Parathyroid adenoma (tissue), 2 donors: Measurements from ENCODE around the gene PPIL3.

Experiments used
- H2AFZ ChIP-seq: fragments of 300-600 bp; sonication (generic); one replicate; pipeline ENCODE4 v1.7.0; 2017; ENCODE audit warnings: antibody characterized with exemption, mild to moderate bottlenecking
- H3K27ac ChIP-seq: fragments of 300-600 bp; sonication (generic); one replicate; pipeline ENCODE4 v1.7.0; 2017
- H3K27me3 ChIP-seq: fragments of 300-600 bp; sonication (generic); one replicate; pipeline ENCODE4 v1.7.0; 2017; ENCODE audit warnings: low read length; ENCODE audit not compliant: control insufficient read depth, insufficient read depth
- H3K36me3 ChIP-seq: fragments of 300-600 bp; sonication (generic); one replicate; pipeline ENCODE4 v1.7.0; 2017; ENCODE audit warnings: low read length; ENCODE audit not compliant: control insufficient read depth, insufficient read depth
- H3K4me1 ChIP-seq: fragments of 300-600 bp; sonication (generic); one replicate; pipeline ENCODE4 v1.7.0; 2017; ENCODE audit warnings: control low read depth
- H3K4me2 ChIP-seq: fragments of 300-600 bp; sonication (generic); one replicate; pipeline ENCODE4 v1.7.0; 2017; ENCODE audit warnings: low read length
- H3K4me3 ChIP-seq: fragments of 300-600 bp; sonication (generic); one replicate; pipeline ENCODE4 v1.7.0; 2017; ENCODE audit warnings: low read depth, low read length
- H3K79me2 ChIP-seq: fragments of 300-600 bp; sonication (generic); one replicate; pipeline ENCODE4 v1.7.0; 2017; ENCODE audit warnings: control low read depth
- H3K9ac ChIP-seq: fragments of 300-600 bp; sonication (generic); one replicate; pipeline ENCODE4 v1.7.0; 2017; ENCODE audit warnings: mild to moderate bottlenecking
- H3K9me3 ChIP-seq: fragments of 300-600 bp; sonication (generic); one replicate; pipeline ENCODE4 v1.7.0; 2017; ENCODE audit warnings: low read length; ENCODE audit not compliant: control insufficient read depth
- CTCF ChIP-seq: fragments of 300-600 bp; sonication (generic); IDR thresholded peaks from one replicate; pipeline ENCODE4 v1.7.0; 2017; ENCODE audit warnings: antibody characterized with exemption, mild to moderate bottlenecking
- donor health status: primary hyperparathyroidism.

The PPIL3 gene

DNA sequence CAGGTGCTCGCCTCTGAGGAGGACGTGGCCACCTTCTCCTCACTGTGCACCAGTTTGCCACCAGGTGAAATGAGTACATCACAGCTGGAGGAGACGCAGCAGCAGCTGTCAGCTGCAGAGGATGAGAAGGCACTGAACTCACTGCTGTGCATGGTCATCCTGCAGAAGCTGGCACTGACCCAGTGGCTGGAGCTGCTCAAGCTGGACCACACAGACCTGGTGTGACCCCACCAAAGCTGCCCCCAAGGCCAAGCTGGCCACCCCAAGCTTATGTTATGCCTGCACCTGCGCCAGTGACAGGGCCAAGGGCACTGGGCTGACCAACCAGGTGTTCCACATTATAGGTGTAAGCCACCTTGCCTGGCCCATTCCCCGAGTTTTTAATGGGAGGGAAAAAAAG lies 43.7 kb downstream of the PPIL3 start:
- Histone ChIP-seq H2AFZ (no peak overlapping the region), H3K4me3 (no peak overlapping the region), H3K4me2 (no peak overlapping the region), H3K4me1 (no peaks in the 10 kb centered on the region), H3K27me3 (no peaks in the 10 kb centered on the region), H3K27ac (no peak overlapping the region), H3K36me3 (no peaks in the 10 kb centered on the region), H3K79me2 (no peaks in the 10 kb centered on the region), H3K9ac (no peak overlapping the region), H3K9me3 (no peaks in the 10 kb centered on the region)
- no peak for TF ChIP-seq CTCF

DNA sequence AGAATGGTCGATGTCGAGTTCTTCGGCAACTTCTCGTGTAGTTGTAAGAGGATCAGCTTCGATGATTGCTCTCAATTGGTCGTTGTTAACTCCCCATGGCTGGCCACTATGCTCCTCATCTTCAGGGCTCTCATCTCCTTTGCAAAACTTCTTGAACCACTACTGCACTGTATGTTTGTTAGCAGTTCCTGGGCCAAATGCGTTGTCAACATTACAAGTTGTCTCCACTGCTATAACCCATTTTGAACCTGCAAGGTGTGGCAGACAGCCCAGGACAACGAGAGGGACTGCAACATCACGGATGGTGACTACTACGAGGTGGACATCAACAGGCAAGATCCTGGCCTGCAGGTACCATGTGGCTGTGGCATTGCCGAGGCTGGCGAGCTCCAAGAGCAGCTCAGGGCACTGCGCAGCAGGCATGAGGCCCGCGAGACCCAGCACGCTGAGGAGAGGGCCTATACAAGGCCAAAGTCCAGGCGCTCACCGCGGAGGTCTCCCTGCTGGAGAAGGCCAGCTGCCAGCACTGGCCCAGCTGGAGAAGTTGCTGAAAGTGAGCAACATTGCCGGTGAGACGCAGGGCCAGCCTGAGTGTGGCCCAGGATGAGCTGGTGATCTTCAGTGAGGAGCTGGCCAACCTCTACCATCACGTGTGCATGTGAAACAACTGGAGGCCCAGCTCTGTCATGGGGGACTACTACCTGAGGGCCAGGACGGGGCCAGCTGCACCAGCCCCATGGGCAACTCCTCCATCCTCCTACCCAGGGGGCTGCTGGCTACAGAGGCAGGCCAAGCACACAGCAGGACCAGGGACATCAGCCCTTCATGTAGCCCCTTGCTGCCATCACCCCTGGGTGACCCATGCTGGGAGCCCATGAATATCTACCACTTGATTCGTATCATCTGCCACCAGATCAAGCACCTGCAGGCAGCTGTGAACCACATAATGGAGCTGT lies 44.6 kb downstream of the PPIL3 start:
- H3K4me2 ChIP-seq: no peak overlapping the region
- H3K4me1 ChIP-seq: no peaks in the 10 kb centered on the region
- no peak overlapping the region for H3K9ac ChIP-seq
- H2AFZ ChIP-seq: no peak overlapping the region
- no peak overlapping the region for H3K4me3 ChIP-seq
- H3K27me3 ChIP-seq: no peaks in the 10 kb centered on the region
- no peak overlapping the region for H3K27ac ChIP-seq
- no peaks in the 10 kb centered on the region for H3K79me2 ChIP-seq
- no peaks in the 10 kb centered on the region for H3K36me3 ChIP-seq
- TF ChIP-seq CTCF: no peak
- H3K9me3 ChIP-seq: no peaks in the 10 kb centered on the region

- Histone ChIP-seq H3K9ac (no peak overlapping the region), H3K9me3 (no peaks in the 10 kb centered on the region), H3K4me3 (no peak overlapping the region), H3K27ac (no peak overlapping the region), H3K27me3 (no peaks in the 10 kb centered on the region), H2AFZ (no peak overlapping the region), H3K4me1 (no peaks in the 10 kb centered on the region), H3K36me3 (no peaks in the 10 kb centered on the region), H3K79me2 (no peaks in the 10 kb centered on the region), H3K4me2 (no peak overlapping the region)
- no peak for TF ChIP-seq CTCF
Observed at GRCh38 chr2:200839513-200839912, 49.4 kb downstream of the PPIL3 start.

DNA sequence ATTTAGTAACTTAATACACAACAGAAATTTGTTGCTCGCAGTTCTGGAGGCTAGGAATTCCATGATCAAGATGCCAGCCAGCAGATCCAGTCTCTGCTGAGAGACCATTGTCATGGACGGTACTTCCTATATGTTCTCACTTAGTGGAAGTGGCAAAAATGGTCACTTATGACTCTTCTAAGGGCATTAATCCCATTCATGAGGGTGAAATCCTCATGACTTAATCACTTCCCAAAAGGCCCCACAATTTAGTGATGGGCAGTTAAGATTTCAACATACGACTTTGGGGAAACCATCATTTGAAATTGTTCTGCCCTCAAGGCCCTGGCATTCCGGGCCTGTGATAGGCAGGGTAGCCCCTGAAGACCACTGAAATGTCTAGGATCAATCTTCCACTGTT lies 54.2 kb downstream of the PPIL3 start:
- TF ChIP-seq CTCF: no peak
- no peaks in the 10 kb centered on the region for H3K79me2 ChIP-seq

DNA sequence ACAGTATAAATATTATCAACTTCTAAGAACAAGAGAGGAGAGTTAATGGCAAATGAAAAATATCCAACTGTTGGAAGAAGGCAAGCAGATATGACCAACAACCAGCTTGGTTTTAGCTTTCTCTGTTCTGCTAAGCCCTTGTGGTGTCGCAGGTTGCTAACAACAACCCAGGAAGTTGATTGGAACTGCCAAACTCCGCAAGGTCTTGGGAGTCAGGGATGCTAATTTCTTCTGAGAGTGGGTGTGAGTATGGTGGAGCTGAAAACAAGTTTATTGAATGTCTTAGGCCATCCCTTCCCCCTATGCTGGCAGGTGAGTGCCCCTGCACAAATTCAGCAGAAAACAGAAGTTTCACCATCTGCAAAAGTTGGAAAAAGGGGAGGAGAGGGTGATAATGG lies 59.6 kb downstream of the PPIL3 start:
- Histone ChIP-seq H3K27ac (no peak overlapping the region), H3K9me3 (no peaks in the 10 kb centered on the region), H3K36me3 (no peaks in the 10 kb centered on the region), H3K27me3 (no peaks in the 10 kb centered on the region), H3K4me2 (no peak overlapping the region), H3K4me1 (no peaks in the 10 kb centered on the region), H3K79me2 (peaks cover 2% of the 10 kb centered on the region), H3K4me3 (no peak overlapping the region), H2AFZ (no peak overlapping the region), H3K9ac (no peak overlapping the region)
- no peak for TF ChIP-seq CTCF

More for the DNA sequence above, 54.2 kb downstream of the PPIL3 start:
- Histone ChIP-seq H3K9me3 (no peaks in the 10 kb centered on the region), H3K36me3 (no peaks in the 10 kb centered on the region), H3K4me1 (no peaks in the 10 kb centered on the region), H3K27me3 (no peaks in the 10 kb centered on the region), H3K4me2 (no peak overlapping the region), H3K27ac (no peak overlapping the region), H3K9ac (no peak overlapping the region), H3K4me3 (no peak overlapping the region), H2AFZ (no peak overlapping the region)
